Measurements from ENCODE around the gene TVP23C. TPM values are rescaled to one million over a fixed set of nuclear protein-coding genes. Genes with fewer than 3 reads are reported as not detected.

TVP23C gene
- total RNA-seq, 1 donor from 2014 or later, result 24.2 TPM

DNA sequence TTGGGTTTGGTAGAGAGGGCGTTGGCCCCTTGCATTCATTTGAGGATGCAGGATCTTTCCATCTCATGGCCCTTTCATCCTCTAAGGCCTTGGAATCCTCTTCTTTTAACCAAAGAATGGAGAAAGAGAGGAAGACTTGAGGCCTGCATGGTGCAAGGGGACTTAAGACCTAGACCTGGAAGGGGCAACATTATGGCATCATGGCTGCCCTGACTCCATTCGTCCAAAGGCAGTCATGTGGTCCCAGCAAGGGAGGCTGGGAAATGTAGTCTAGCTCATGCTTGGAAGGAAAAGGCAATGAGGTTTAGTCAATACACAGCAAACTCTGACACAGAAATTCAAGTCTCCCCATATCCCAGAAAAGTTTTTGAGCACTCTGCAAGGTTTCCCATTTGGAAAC lies 65.2 kb downstream of the TVP23C start:
- no peak for DNase-seq (ENCODE audit: extremely low read depth, low read depth, low spot score)

DNA sequence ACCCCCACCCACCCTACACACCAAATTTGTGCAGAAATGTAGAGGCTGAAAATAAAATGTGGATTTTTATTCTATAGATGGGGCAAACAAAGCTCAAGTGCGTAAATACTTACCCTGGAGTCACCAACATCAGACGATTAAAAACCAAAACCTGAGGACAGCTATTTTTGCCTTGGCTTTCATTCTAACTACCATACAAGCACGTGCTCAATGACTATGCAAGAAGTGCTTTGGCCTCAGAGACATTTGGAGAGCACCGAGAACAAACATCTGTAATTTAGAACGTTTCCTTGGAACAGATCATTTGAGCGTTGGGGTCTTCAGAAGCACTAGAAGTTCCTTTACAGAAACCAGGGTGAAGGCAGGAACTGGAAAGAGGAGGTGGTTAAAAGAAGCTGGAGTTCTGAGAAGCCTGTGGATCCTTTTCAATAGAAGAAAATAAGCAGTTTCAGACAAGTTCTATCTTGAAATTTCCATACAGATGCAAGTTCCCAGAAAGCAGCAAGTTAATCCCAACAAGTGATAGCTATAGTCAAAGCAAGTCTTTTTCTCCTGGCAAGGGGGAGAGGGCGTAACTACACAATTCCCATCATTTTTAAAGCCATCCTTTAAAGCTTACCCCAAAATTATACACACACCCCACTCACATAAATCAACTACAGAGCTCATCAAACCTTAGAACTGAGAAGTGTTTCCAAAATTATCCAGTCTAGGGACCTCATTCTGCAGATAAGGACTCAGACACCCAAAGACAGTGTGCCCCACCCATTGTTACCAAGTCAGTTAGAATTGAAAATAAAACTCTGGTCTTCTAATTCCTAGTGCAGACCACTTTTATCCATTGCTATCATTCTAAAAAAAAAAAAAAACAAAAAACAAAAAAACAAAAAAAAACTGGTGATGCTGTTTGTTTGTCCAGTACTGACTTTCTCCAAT lies 66.3 kb downstream of the TVP23C start:
- DNase-seq (ENCODE audit: extremely low read depth, low read depth, low spot score), result no peak

DNA sequence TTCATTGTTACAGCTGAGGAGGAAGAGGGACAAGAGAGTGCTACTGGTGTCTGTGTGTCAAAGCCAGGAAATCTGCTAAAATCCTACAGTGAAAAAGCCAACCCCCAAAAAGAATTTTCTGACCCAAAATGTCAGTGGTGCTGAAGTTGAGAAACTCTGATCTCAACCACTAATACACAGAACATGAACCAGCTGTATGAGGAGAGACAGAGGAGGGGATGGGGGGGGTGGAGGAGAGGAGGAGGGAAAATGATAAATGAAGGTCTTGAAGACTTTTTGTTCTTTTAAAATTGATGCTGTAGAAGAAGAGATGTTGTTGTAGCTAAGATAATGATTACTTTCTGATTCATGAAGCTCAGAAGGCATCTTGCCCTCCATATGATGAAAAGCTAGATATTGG lies 68.5 kb downstream of the TVP23C start:
- no peak for DNase-seq (ENCODE audit: extremely low read depth, low read depth, low spot score)

DNA sequence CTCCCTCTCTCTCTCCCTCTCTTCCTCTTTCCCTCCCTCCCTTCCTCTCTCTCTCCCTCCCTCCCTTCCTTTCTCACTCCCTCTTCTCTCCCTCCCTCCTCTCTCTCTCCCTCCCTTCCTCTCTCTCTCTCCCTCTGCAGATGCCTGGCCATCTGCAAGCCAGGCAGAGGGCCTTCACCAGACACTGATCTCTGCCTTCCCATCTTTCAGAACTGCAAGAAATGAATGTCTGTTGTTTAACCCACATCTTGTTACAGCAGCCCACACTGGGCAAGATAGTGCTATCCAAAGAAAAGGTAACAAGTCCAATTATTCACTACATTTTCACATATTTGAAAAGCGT lies 69.6 kb downstream of the TVP23C start:
- no peak for DNase-seq (ENCODE audit: extremely low read depth, low read depth, low spot score)

DNA sequence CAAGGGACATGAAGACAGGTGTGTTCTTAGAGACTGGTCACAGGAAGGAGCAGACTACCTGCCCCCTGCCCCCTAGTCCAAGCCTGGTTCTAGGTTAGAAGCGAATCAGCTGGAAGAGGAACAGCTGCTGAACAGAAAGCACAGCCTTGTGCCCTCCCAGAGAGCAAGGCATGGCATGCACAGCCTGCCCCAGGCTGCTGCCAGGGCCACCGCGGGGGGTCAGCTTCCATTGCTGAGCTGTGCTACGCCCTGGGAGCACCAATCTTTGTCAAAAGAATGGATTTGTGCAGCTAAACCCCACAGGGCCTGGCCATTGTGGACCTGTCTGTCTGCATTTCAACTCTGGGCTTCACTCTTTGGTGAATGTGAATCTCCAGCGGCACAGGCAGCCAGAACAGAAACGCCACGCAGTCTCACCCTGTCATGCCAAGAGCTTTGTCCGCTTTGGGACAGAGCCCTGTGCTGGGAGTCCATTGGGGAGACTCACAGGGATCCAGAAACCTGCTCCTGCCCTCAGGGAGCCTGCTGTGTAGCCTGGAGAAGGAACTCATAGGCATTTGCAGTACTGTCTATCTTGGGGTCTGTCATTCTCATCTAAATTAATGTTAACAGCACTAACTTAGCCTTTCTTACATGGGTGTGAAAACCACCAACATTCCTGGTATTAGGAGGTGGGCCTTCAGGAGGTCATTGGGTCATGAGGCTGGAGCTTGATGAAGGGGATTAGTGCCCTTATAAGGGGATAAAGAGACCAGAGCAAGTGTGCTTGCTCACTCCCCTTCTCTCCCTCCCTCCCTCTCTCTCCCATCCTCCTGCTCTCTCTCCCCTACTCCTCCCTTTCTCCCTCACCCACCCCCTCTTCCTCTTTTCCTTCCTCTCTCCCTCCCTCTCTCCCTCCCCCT lies 70.2 kb downstream of the TVP23C start:
- no peak for DNase-seq (ENCODE audit: extremely low read depth, low read depth, low spot score)

DNA sequence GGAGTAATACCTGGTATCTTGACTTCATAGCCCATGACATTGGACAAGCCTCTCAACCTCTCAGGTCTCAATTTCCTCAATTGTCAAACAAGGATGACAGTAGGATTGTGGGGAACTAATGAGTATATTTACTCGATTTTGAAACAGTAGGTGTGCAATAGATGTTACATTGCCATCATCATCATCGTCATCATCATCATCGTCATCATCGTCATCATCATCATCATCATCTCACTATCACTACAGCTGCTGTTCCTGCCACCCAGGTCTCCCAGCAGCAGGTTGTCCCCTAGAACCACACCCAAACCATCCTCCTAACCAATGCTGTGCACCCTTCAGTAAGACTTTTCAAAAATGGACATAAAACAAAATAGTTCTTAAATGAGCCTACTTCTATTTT lies 71.1 kb downstream of the TVP23C start:
- DNase-seq (ENCODE audit: extremely low read depth, low read depth, low spot score), result no peak

DNA sequence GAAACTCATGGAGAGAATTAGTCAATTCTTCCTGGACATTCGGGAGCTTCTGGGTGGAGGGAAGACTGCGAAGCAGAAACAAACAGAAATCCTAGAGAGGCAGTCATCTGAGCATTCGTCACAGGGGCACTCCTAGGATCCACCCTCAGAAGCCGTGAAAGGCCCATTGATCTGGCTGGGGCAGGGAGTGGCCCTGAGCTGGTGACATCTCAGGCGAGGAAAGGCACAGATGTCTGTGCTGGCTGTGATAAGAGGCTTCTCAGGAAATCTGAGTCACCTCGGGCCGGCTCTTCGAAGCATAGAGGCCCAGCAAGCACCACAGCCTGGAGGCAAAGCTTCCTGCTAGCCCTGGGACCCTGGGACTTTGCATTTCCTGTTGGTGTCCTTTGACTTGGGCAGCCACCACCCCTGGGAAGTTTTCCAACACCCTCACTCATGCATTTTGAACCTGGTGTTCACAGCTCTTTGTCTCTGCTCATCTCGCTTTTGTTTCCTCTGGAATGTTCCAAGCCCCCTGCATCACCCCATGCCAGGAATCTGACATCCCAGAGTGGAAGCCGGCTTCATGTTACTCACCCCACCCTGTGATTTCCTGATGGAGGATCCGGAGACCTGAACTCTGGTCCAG lies 72.5 kb downstream of the TVP23C start:
- DNase-seq (ENCODE audit: extremely low read depth, low read depth, low spot score), result peak; percentile 86

DNA sequence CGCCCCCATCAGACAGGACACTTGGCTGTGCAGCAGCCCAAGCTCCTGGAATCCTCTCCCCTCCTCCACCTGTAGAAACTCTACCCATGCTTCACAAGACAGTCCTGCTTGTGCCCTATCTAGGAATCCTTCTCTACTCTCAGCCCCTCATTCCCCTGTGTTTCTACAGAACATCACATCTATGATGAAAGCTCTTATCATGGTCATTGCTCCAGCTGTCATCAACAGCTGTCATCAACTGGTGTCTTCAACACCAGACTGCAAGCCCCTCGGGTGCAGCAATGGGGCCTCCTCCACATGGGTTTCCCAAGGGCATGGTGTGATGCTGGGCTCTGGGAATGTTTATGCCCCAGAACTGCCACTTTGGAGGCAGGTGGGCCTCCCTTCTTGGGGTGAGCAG lies 74.7 kb downstream of the TVP23C start:
- DNase-seq (ENCODE audit: extremely low read depth, low read depth, low spot score), result no peak

DNA sequence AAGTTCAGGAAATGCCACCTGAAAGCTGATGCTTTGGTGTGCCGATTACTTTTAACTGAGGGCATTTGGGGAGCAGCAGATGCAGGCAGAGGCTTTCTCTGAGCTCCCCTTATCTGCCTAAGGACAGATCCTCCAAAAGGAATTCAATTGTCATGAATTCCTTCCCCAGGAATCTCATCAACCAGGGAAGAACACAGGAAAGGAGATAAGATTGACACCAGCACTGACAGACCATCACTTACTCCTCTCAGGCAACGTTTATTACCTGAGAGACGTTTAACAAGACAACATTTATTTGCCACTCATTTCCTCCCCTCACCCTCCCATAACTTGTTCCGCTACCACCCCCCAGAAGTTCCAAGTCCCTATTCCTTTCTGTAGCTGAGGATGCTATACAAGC lies 78.2 kb downstream of the TVP23C start:
- DNase-seq (ENCODE audit: extremely low read depth, low read depth, low spot score), result no peak

DNA sequence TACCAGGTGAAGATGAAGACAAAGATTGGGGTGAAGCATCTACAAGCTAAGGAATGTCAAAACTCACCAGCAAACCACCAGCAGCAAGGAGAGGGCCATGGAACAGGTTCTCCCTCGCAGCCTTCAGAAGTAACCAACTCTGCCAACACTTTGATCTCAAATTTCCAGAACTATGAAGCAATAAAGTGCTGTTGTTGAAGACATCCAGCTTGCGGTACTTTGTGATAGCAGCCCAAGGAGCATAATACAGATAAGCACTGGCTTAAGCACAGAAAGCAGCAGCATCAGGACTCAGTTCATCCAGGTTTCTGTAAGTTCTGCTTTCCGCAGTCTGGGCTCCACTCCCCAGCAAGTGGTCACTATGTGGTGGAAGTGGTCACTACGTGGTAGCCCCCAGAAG lies 79.9 kb downstream of the TVP23C start:
- DNase-seq (ENCODE audit: extremely low read depth, low read depth, low spot score), result no peak

DNA sequence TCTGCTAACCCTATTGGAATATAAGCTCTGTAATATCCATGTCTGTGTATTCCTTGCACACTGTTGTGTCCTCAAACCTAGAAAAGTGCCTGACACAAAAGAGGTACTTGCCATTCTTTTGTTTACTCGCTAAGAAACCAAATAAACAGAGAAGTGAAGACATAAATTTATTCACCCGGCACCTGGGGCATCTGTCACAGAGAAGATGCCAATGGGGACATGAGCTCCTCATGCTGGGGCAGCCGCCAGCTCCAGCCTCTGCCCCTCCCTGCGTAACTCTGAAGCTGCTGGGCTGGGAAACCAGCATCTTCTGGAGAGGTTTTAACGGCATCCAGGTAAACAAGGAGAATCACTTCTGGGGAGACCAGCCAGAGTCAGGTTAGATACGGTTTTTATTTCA lies 80.8 kb downstream of the TVP23C start:
- no peak for DNase-seq (ENCODE audit: extremely low read depth, low read depth, low spot score)

DNA sequence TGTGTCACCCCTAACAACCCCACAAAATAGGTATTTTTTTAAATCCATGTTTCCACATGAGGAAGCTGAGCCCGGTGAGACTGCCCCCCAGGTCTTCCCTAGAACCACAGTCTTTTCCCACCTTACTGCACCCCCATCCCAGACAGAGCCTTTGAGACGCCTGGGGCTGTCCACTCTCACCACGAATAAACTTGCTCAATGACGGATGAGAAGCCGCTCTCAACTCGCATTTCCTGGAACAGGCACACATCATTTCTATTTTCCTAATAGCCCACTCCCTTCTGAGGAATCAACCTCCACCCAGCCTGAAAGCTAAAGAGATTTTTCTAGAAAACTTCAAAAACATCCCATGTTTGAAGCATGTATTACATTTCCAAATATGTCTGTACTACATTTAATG lies 81.8 kb downstream of the TVP23C start:
- DNase-seq (ENCODE audit: extremely low read depth, low read depth, low spot score), result no peak

DNA sequence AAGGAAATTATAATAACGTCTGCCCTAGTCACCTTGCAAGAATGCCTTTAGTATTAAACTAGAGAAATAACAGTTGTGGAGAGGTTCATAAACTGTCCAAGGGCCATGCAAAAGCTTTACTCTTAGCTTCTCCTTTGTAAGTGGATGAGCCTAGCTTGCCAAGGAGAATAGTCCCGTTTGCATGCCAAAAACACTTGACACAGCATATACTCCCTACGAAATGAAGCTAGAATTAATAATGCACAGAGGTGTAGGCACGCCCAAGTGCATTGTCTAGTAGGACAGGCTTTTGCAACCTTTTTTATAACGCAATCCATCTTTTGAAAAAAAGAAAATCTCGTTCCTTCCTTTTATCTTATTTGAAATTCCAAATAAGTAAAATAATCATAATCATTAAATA lies 83.1 kb downstream of the TVP23C start:
- no peak for DNase-seq (ENCODE audit: extremely low read depth, low read depth, low spot score)

DNA sequence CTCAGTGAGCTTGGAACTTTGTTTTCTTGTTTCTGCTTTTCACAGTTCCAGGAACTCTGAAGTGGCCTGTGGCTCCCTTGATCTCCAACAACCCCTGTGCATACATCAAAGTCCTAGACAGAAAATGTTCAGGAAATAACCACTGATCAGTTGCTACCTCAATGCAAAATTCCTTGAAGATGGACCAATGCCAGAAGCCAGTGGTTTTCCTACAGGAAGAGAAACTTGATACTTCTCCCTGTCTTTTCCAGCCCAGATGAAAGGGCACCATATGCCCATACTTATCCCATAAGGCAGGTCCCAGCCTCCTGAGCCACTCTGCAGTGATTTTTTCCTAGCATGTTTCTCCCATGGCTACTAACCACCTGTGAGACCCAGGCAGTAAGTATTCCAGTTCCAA lies 83.6 kb downstream of the TVP23C start:
- peak; percentile 57 for DNase-seq (ENCODE audit: extremely low read depth, low read depth, low spot score)

DNA sequence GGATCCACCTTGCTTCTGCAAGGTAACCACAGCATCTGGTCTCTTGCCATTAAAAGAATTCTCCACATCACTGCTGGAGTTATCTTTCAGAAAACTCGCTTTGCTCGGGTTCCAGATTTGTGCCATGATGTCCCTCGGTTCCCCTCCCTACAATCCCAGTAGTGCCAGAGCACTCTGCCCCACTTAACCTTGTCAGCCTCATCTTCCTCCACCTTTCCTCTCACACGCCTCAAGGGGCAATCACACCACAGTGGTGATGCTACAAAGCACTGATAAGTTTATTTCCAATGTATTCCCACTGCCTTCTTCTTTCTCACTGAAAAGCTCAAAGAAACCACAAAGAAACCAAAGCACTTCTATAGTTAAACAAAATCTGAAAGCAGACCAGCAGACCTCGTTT lies 84.4 kb downstream of the TVP23C start:
- no peak for DNase-seq (ENCODE audit: extremely low read depth, low read depth, low spot score)

DNA sequence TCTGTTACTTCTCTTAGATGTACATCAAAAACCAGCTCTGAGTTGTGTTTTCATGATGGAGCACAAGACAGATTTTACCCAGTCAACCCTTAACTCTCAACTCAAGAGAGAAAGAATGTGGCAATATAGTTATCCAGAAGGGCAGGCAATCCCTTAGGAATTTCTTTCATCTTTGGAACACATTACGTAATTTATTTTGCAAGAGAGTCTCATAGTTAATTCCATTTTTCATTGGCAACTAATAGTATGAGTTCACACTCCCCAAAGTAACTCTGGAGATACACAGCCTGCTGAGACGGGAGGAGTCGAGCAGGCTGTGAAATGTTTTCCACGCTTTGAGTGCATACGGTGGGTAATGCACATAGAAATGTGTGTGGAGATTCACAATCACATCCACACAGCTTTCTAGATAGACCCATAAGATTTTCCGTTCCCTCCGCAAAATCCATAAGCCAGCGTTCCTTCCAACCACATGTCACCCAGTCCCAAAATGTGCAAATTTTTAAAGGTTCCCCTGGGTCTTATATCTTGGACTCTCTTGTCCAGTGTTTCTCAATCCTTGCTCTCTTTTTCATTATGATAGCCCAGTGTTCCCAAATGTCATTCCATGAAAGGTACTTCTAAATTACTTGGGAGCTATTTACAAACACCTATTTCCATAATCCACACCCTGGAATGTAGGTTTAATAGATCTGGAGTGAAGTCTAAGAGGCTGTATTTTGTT lies 87.5 kb downstream of the TVP23C start:
- DNase-seq (ENCODE audit: extremely low read depth, low read depth, low spot score), result no peak

DNA sequence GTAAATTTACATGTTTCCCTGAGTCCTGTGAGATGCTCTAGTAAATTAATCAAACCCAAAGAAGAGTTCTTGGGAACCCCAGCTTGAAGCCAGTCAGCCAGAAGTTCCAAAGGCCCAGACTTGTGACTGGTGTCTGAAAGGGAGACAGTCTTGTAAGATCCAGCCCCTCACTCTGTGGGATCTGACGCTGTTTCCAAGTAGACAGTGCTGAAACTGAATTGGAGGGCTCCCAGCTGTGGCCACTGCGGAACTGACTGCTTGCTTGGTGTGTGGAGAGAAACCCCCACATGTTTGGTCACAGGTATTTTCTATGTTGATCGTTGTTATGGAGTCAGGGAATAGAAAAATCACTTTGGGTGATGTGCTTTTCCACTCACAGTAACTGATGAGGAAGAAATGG lies 90.4 kb downstream of the TVP23C start:
- no peak for DNase-seq (ENCODE audit: extremely low read depth, low read depth, low spot score)

DNA sequence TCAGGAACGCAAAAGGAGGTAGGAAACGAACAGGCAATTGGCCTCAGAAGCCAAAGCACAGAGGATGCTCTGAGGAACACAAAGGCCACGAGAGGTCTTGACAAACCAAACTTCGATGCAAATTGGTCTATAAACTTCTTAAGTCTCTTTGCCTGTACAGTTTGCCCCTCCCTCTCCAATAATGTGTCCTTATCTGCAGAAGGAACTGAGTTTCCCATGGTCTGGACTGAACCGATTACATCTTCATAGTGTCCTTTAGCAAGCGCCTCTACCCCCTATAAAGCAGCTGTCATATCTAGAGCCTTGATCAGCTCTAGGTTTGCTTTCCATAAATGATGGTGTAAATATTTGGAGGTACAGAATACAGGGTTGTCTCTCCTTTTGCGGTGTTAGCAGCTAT lies 92.7 kb downstream of the TVP23C start:
- no peak for DNase-seq (ENCODE audit: extremely low read depth, low read depth, low spot score)

DNA sequence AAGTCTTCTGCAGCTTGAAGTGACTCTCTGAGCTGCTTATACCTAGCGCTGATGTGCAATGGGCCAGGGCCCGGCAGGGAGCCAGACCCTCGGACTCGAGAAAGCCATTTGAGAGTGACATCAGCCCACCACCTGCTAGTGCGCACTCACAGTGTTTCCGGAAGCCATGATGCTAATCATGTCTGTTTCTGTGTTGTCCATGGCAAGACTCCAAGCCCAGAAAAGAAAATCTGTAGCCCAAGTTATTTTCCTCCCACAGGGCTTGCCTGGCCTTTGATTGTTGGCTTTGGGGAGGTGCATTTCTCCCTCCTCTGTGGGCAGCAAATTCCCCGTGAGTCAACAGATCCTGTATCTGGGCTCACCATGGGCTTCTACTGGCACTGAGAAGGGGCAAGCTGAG lies 94.0 kb downstream of the TVP23C start:
- no peak for DNase-seq (ENCODE audit: extremely low read depth, low read depth, low spot score)

DNA sequence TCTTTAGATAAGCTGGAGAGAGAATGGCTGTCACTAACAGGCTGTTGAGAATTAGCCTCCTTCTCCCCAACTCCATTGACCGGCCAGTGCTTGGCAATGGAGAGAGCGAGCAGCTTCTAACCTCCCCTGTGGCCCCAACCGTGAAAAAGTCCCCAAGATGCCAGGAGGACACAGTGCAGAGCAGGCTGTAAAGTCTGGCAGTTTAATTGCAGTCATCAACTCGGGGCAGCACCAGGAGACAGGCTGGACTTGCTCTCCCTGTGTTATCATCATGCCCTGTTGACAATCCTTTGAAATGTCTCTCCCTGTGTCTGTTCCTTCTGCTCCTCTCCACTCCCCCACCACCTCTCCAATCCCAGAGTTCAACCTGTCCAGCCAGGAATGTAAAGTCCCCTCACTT lies 95.2 kb downstream of the TVP23C start:
- DNase-seq (ENCODE audit: extremely low read depth, low read depth, low spot score), result no peak

DNA sequence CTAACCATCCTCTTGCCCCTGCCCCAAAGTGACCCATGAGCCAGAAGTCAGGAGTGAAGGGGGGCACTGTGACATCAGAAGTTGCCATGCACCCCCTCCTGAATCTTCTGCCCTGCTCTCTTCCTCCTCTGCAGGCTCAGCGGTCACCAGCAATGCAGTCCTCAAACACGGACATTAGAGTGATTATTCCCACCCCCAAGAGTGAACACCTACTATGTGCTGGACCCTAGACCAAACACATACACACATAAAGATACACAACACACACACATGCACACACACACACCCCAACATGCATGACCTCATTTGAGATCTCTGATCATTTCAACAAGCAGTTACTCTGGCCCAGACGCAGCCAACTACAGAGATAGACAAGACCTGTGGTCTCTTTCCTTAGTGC lies 95.7 kb downstream of the TVP23C start, which contains the start of gene CDRT4:
CDRT4 (minus strand) TSS at position 30 of the 400 bp plus-strand sequence. CDS start 27,383 bp downstream, outside the sequence.
- no peak for DNase-seq (ENCODE audit: extremely low read depth, low read depth, low spot score)
